K562 (cell line): ENCODE results near the gene UFSP1. TPM values are rescaled to one million over a fixed set of nuclear protein-coding genes. Genes with fewer than 3 reads are reported as not detected.

Experiments
- ARID2 ChIP-seq: fragments of 450-650 bp; IDR thresholded peaks from 2 replicates; pipeline ENCODE4 v1.6.1; 2017; ENCODE audit warnings: antibody characterized with exemption, mild to moderate bottlenecking
- ATF1 ChIP-seq, 2 experiments: fragments of 450-650 bp in 1 of 2; IDR thresholded peaks; 2 replicates each; pipeline ENCODE4 v1.6.1; 2016; ENCODE audit warnings: missing compliant biosample characterization in 1 of 2, missing genetic modification characterization in 1 of 2
- ELF4 ChIP-seq: fragments of 450-650 bp; formaldehyde crosslinking; IDR thresholded peaks from 2 replicates; pipeline ENCODE4 v1.4.0; 2022; ENCODE audit warnings: missing genetic modification characterization
- LARP7 ChIP-seq: fragments of 450-650 bp; IDR thresholded peaks from 2 replicates; pipeline ENCODE4 v1.6.1; 2016
- NCOA1 ChIP-seq: fragments of 450-650 bp; IDR thresholded peaks from 2 replicates; pipeline ENCODE4 v1.6.1; 2016; ENCODE audit warnings: low read depth
- NFIC ChIP-seq: fragments of 450-650 bp; IDR thresholded peaks from 2 replicates; pipeline ENCODE4 v1.6.1; 2017; ENCODE audit warnings: mild to moderate bottlenecking, inconsistent platforms
- RB1 ChIP-seq: fragments of 450-650 bp; IDR thresholded peaks from 2 replicates; pipeline ENCODE4 v1.6.1; 2017; ENCODE audit warnings: low read depth, mild to moderate bottlenecking
- TBL1XR1 ChIP-seq, 2 experiments: IDR thresholded peaks; 2 replicates each; pipeline ENCODE4 v1.6.1; 2012; ENCODE audit warnings: improper control_type of control experiment in 2 of 2, low read length in 2 of 2, mild to moderate bottlenecking in 1 of 2
- WHSC1 ChIP-seq: IDR thresholded peaks from one replicate; pipeline ENCODE4 v1.6.1; 2012; ENCODE audit warnings: low read length, control low read depth, inconsistent platforms
- polyA plus RNA-seq, 8 experiments: library from polyadenylated mRNA; depleted of rRNA in 4 of 8; stranded (reverse) in 5 of 8; unstranded in 3 of 8; fragments of >200 nt; fragmentation: Nextera tagmentation in 2 of 8; fragmentation: Illumina TruSeq in 1 of 8; extraction: Ambion mirVana in 2 of 8; extraction: Trizol in 1 of 8; gene quantifications; 2 replicates each; pipeline versions ENCODE4 v1.2.1 to v1.2.3, GENCODE V29; 2011 to 2014; ENCODE audit warnings: inconsistent platforms in 1 of 8, missing spikeins in 1 of 8
- total RNA-seq, 7 experiments: library from RNA; depleted of rRNA in 6 of 7; stranded (reverse); fragments of >200 nt in 6 of 7; fragmentation: Illumina TruSeq in 2 of 7; extraction: Trizol in 2 of 7; gene quantifications; 2 replicates each; pipeline versions ENCODE4 v1.2.1 to v1.2.3, GENCODE V29; 2011 to 2021; ENCODE audit warnings: low replicate concordance in 1 of 7
- TF ChIP-seq, protein P1 (sequence below), 2 experiments: fragments of 450-650 bp in 1 of 2; sonication (generic) in 1 of 2; formaldehyde crosslinking in 1 of 2; IDR thresholded peaks; 2 replicates each; pipeline versions ENCODE4 v1.7.1 to v1.9.0; 2016 to 2022; ENCODE audit warnings: inconsistent platforms in 1 of 2, mild to moderate bottlenecking in 1 of 2, missing genetic modification reagents in 1 of 2
- TF ChIP-seq, protein P2 (sequence below): sonication (generic); formaldehyde crosslinking; IDR thresholded peaks from 2 replicates; pipeline ENCODE4 v1.8.1; 2023; ENCODE audit warnings: mild to moderate bottlenecking, missing genetic modification reagents
- TF ChIP-seq, protein P3 (sequence below), 2 experiments: fragments of 450-650 bp in 1 of 2; sonication (generic) in 1 of 2; formaldehyde crosslinking in 1 of 2; IDR thresholded peaks in 1 of 2; conservative IDR thresholded peaks in 1 of 2; 2 replicates each; pipeline versions ENCODE4 v1.6.1 to v1.8.1; 2016 to 2023; ENCODE audit warnings: mild to moderate bottlenecking in 2 of 2, moderate library complexity in 2 of 2, inconsistent platforms in 1 of 2, missing genetic modification reagents in 1 of 2
- TF ChIP-seq, protein P4 (sequence below): sonication (generic); formaldehyde crosslinking; IDR thresholded peaks from 2 replicates; pipeline ENCODE4 v1.8.0; 2022; ENCODE audit warnings: missing genetic modification reagents, mild to moderate bottlenecking, moderate library complexity, borderline replicate concordance

Gene UFSP1
- total and polyA plus RNA-seq, 9 of the 15 experiments (the other 6 are each of a cell fraction or from before 2014, with no cell fraction given): 0.50 to 18.8 (median 2.1) TPM

DNA sequence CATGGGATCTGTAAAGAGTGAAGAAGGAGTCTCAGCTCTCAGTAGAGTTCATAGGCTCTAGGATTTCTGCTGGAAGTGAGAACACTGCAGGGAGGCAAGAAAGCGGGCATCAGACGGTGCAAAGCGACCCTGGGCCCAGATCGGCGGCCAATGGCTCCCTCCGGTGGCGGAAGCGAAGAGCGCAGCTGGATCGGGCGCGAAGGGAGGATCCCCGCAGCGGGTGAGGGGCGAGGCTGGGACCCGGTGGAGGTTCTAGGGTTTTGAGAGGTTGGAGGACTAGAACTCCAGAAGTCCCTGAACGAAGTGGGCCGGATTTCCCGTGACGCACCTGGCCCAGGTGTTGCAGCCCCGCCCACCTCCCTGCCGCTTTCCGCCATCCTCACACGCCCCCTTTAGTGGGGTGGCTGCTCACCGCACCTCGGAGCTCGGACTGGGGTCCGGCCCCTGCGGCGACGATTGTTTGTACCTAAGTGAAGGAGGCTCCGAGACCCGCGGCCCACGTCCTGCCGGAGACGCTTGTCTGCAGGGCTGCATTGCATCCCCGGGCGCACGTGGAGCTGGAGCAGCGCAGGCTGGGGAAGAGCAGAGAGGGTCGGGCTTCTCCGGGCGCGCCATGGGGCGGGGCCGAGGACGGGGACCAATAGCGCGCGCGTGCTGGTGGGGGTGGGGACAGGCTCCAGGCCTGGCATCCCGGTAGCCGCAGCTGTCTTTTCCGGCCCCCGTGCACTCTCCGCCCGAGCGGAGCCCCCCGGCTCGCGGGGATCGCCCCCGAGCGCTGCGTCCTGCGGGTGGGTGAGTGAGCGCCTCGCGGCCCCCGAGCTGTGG lies 37.3 kb downstream of the UFSP1 start, which contains the start of gene SLC12A9 (continued):
- TF ChIP-seq, protein P1, sequence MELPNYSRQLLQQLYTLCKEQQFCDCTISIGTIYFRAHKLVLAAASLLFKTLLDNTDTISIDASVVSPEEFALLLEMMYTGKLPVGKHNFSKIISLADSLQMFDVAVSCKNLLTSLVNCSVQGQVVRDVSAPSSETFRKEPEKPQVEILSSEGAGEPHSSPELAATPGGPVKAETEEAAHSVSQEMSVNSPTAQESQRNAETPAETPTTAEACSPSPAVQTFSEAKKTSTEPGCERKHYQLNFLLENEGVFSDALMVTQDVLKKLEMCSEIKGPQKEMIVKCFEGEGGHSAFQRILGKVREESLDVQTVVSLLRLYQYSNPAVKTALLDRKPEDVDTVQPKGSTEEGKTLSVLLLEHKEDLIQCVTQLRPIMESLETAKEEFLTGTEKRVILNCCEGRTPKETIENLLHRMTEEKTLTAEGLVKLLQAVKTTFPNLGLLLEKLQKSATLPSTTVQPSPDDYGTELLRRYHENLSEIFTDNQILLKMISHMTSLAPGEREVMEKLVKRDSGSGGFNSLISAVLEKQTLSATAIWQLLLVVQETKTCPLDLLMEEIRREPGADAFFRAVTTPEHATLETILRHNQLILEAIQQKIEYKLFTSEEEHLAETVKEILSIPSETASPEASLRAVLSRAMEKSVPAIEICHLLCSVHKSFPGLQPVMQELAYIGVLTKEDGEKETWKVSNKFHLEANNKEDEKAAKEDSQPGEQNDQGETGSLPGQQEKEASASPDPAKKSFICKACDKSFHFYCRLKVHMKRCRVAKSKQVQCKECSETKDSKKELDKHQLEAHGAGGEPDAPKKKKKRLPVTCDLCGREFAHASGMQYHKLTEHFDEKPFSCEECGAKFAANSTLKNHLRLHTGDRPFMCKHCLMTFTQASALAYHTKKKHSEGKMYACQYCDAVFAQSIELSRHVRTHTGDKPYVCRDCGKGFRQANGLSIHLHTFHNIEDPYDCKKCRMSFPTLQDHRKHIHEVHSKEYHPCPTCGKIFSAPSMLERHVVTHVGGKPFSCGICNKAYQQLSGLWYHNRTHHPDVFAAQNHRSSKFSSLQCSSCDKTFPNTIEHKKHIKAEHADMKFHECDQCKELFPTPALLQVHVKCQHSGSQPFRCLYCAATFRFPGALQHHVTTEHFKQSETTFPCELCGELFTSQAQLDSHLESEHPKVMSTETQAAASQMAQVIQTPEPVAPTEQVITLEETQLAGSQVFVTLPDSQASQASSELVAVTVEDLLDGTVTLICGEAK (IDR thresholded peaks at IDR 0.05): 0 out of 2 replicates have a peak, but pooled peaks have one; percentile 7
- TF ChIP-seq, protein P1 (CRISPR knock-in tag; IDR thresholded peaks at IDR 0.05): no peak
- TF ChIP-seq NFIC (0 out of 2 replicates have a peak, but pooled peaks have one; percentile 5), WHSC1 (no peak), NCOA1 (0 out of 2 replicates have a peak, but pooled peaks have one; percentile 22), TBL1XR1 (IDR thresholded peaks at IDR 0.05; ENCODE audit: low read length in 2 of 2) (0 out of 4 replicates have a peak, but pooled peaks have one; percentile 17 to 38), RB1 (peak; percentile 90), ARID2 (peak; percentile 98), ATF1 (CRISPR knock-in tag; IDR thresholded peaks at IDR 0.05) (no peak), ATF1 (tag; IDR thresholded peaks at IDR 0.05) (peak; percentile 81), LARP7 (no peak), ELF4 (CRISPR knock-in tag) (no peak)
- TF ChIP-seq, protein P2, sequence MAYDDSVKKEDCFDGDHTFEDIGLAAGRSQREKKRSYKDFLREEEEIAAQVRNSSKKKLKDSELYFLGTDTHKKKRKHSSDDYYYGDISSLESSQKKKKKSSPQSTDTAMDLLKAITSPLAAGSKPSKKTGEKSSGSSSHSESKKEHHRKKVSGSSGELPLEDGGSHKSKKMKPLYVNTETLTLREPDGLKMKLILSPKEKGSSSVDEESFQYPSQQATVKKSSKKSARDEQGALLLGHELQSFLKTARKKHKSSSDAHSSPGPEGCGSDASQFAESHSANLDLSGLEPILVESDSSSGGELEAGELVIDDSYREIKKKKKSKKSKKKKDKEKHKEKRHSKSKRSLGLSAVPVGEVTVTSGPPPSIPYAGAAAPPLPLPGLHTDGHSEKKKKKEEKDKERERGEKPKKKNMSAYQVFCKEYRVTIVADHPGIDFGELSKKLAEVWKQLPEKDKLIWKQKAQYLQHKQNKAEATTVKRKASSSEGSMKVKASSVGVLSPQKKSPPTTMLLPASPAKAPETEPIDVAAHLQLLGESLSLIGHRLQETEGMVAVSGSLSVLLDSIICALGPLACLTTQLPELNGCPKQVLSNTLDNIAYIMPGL (CRISPR knock-in tag): peak; percentile 74; the same call in 1 of the 2 replicates
- TF ChIP-seq, protein P3, sequence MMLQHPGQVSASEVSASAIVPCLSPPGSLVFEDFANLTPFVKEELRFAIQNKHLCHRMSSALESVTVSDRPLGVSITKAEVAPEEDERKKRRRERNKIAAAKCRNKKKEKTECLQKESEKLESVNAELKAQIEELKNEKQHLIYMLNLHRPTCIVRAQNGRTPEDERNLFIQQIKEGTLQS (IDR thresholded peaks at IDR 0.05): no peak
- TF ChIP-seq, protein P3 (CRISPR knock-in tag; conservative IDR thresholded peaks at IDR 0.05): peak; percentile 75
- TF ChIP-seq, protein P4, sequence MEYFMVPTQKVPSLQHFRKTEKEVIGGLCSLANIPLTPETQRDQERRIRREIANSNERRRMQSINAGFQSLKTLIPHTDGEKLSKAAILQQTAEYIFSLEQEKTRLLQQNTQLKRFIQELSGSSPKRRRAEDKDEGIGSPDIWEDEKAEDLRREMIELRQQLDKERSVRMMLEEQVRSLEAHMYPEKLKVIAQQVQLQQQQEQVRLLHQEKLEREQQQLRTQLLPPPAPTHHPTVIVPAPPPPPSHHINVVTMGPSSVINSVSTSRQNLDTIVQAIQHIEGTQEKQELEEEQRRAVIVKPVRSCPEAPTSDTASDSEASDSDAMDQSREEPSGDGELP (CRISPR knock-in tag): peak; percentile 82; the same call in 1 of the 2 replicates
